Upper lobe of left lung (tissue), 6 donors: ENCODE data around the gene C1QTNF6. TPM values are rescaled to one million over a fixed set of nuclear protein-coding genes. Genes with fewer than 3 reads are reported as not detected.

ENCODE experiments used
- ATAC-seq, 2 donors: fragments of 200-7000 bp; cut with Tn5 transposase; one replicate each; pipeline ENCODE4 v1.9.1; 2022; ENCODE audit warnings: mild to moderate bottlenecking in 2 of 2, moderate library complexity in 2 of 2; ENCODE audit not compliant: low FRiP score in 2 of 2
- DNase-seq, 2 donors: peaks; one replicate each; pipeline ENCODE4 v3.0.0-alpha.2; 2019 to 2020
- H3K27ac ChIP-seq, 4 donors: fragments of 200-600 bp; sonication (generic); one replicate each; pipeline ENCODE4 v1.5.1; 2016 to 2019
- H3K27me3 ChIP-seq, 4 donors: fragments of 200-600 bp; sonication (generic); one replicate each; pipeline ENCODE4 v1.5.1; 2017 to 2019
- H3K36me3 ChIP-seq, 4 donors: fragments of 200-600 bp; sonication (generic); one replicate each; pipeline ENCODE4 v1.5.1; 2016 to 2019
- H3K4me1 ChIP-seq, 4 donors: fragments of 200-600 bp; sonication (generic); one replicate each; pipeline ENCODE4 v1.5.1; 2018 to 2019
- H3K4me3 ChIP-seq, 4 donors: fragments of 200-600 bp; sonication (generic); one replicate each; pipeline ENCODE4 v1.5.1; 2017 to 2019; ENCODE audit warnings: mild to moderate bottlenecking in 2 of 4, moderate library complexity in 1 of 4
- H3K9me3 ChIP-seq, 4 donors: fragments of 200-600 bp; sonication (generic); one replicate each; pipeline ENCODE4 v1.5.1; 2018 to 2019
- CTCF ChIP-seq, 6 experiments: fragments of 450-650 bp in 4 of 6; fragments of 200-600 bp in 2 of 6; sonication (generic) in 2 of 6; IDR thresholded peaks; one replicate each; pipeline ENCODE4 v1.5.1; 2016 to 2019; ENCODE audit warnings: antibody characterized with exemption in 6 of 6
- EP300 ChIP-seq, 4 donors: sonication (generic); formaldehyde crosslinking; IDR thresholded peaks; one replicate each; pipeline ENCODE4 v1.5.1; 2017; ENCODE audit warnings: antibody characterized with exemption in 4 of 4, control low read depth in 2 of 4
- POLR2A ChIP-seq, 4 donors: fragments of 450-650 bp; IDR thresholded peaks; one replicate each; pipeline ENCODE4 v1.5.1; 2016 to 2017; ENCODE audit warnings: antibody characterized with exemption in 4 of 4, mild to moderate bottlenecking in 2 of 4
- POLR2AphosphoS5 ChIP-seq, 2 donors: sonication (generic); formaldehyde crosslinking; IDR thresholded peaks; one replicate each; pipeline ENCODE4 v1.5.1; 2017; ENCODE audit warnings: antibody characterized with exemption in 2 of 2
- WGBS, 2 donors: methylation state at CpG; one replicate each; pipeline ENCODE4 v1.1.5; 2017 to 2018; 5-methylcytosine and 5-hydroxymethylcytosine counted together
- total RNA-seq, 6 donors: library from RNA; depleted of rRNA in 4 of 6; stranded (reverse); fragments of >200 nt in 4 of 6; gene quantifications; one replicate each; pipeline versions ENCODE4 v1.1.0 to v1.2.1, GENCODE V29; 2016 to 2021
- donor health status: DM: no; HTN: no; CAD: no; lungs with moderate emphysema.
- donor health status: DM: no; HTN: yes; CAD: no; lungs with severe emphysema.

The C1QTNF6 gene
- total RNA-seq, 6 donors from 2014 or later, result 2.1 to 8.4 (median 4.7) TPM

GRCh38 chr22:37148031-37148651, 39.9 kb downstream of the C1QTNF6 start:
- no peak for ATAC-seq
- TF ChIP-seq CTCF (IDR thresholded peaks at IDR 0.05) (no peak), POLR2A (IDR thresholded peaks at IDR 0.05) (no peak)

GRCh38 chr22:37147186-37147990, 40.7 kb downstream of the C1QTNF6 start:
- no peak for ATAC-seq
- H3K27me3 ChIP-seq, result no peaks in the 10 kb centered on the region

More at GRCh38 chr22:37148031-37148651, 39.9 kb downstream of the C1QTNF6 start:
- no peaks in the 10 kb centered on the region for H3K27me3 ChIP-seq
- peak overlapping the region in 3 of 4 donors; percentile 26 to 42 (median 30) for H3K4me3 ChIP-seq
- no peak for DNase-seq
- H3K27ac ChIP-seq, result peak overlapping the region in 2 of 4 donors; percentile 74 to 79
- WGBS, 2 donors, result 73 to 76% methylated on average over 6 to 16 of the region's 17 CpGs
- H3K4me1 ChIP-seq, result peaks cover 0 to 6% (median 0%) of the 10 kb centered on the region in 4 donors
- H3K9me3 ChIP-seq, result no peaks in the 10 kb centered on the region
- no peaks in the 10 kb centered on the region for H3K36me3 ChIP-seq

GRCh38 chr22:37146507-37147180, 41.4 kb downstream of the C1QTNF6 start:
- H3K36me3 ChIP-seq, result no peaks in the 10 kb centered on the region
- no peaks in the 10 kb centered on the region for H3K27me3 ChIP-seq
- TF ChIP-seq CTCF (IDR thresholded peaks at IDR 0.05), result no peak
- TF ChIP-seq POLR2AphosphoS5 (IDR thresholded peaks at IDR 0.05), result no peak
- peaks cover 0 to 6% (median 0%) of the 10 kb centered on the region in 4 donors for H3K4me1 ChIP-seq
- no peaks in the 10 kb centered on the region for H3K9me3 ChIP-seq
- DNase-seq, result peak in 1 of 2 donors; percentile 56
- no peak for ATAC-seq
- H3K27ac ChIP-seq, result peak overlapping the region in 1 of 4 donors; percentile 26
- 68 to 72% methylated on average over 14 to 16 of the region's 16 CpGs for WGBS, 2 donors
- peak overlapping the region in 1 of 4 donors; percentile 11 for H3K4me3 ChIP-seq

More at GRCh38 chr22:37147186-37147990, 40.7 kb downstream of the C1QTNF6 start:
- no peaks in the 10 kb centered on the region for H3K36me3 ChIP-seq
- H3K4me3 ChIP-seq, result peak overlapping the region in 3 of 4 donors; percentile 26 to 42 (median 30)
- peaks cover 0 to 6% (median 0%) of the 10 kb centered on the region in 4 donors for H3K4me1 ChIP-seq
- peak in 1 of 2 donors; percentile 13 for DNase-seq
- no peaks in the 10 kb centered on the region for H3K9me3 ChIP-seq
- WGBS, 2 donors, result 76 to 100% methylated on average over 4 to 12 of the region's 12 CpGs
- peak overlapping the region in 1 of 4 donors; percentile 26 for H3K27ac ChIP-seq
- TF ChIP-seq EP300 (IDR thresholded peaks at IDR 0.05) (no peak), CTCF (IDR thresholded peaks at IDR 0.05) (no peak), POLR2AphosphoS5 (IDR thresholded peaks at IDR 0.05) (no peak), POLR2A (IDR thresholded peaks at IDR 0.05) (no peak)

GRCh38 chr22:37146051-37146385, 42.0 kb downstream of the C1QTNF6 start:
- peaks cover 0 to 6% (median 0%) of the 10 kb centered on the region in 4 donors for H3K4me1 ChIP-seq
- no peak overlapping the region for H3K27ac ChIP-seq
- no peaks in the 10 kb centered on the region for H3K27me3 ChIP-seq
- no peak for ATAC-seq
- no peak for TF ChIP-seq EP300 (IDR thresholded peaks at IDR 0.05)
- no peak for TF ChIP-seq CTCF (IDR thresholded peaks at IDR 0.05)
- TF ChIP-seq POLR2A (IDR thresholded peaks at IDR 0.05), result no peak
- no peak for TF ChIP-seq POLR2AphosphoS5 (IDR thresholded peaks at IDR 0.05)
- WGBS, 2 donors, result 66% methylated on average over 6 of the region's 6 CpGs
- H3K4me3 ChIP-seq, result peak overlapping the region in 1 of 4 donors; percentile 6
- no peaks in the 10 kb centered on the region for H3K36me3 ChIP-seq
- no peak for DNase-seq
- no peaks in the 10 kb centered on the region for H3K9me3 ChIP-seq
